GM12891 (cell line): ENCODE data around the gene RPP14.
"Not testable (repeated sequence)": the region's sequence is repeated elsewhere in the genome, so short reads cannot be mapped to it uniquely, and the experiment has no call there.

Experiments used
- DNase-seq: peaks from one replicate; pipeline ENCODE4 v3.0.0; 2011; ENCODE audit warnings: low spot score; ENCODE audit not compliant: insufficient read length
- FAIRE-seq: peaks from 2 replicates; lab custom pipeline; 2011; peaks lifted over from hg19 to GRCh38; lab: Jason Lieb, UNC
- PAX5 ChIP-seq: IDR thresholded peaks from 2 replicates; pipeline ENCODE4 v1.6.1; 2011; ENCODE audit warnings: low read length, moderate library complexity, mild to moderate bottlenecking; ENCODE audit not compliant: insufficient read depth, severe bottlenecking
- POLR2A ChIP-seq: IDR thresholded peaks from 2 replicates; pipeline ENCODE4 v1.6.1; 2011; ENCODE audit warnings: low read depth, low read length, control low read depth
- POLR2AphosphoS5 ChIP-seq: IDR thresholded peaks from 2 replicates; pipeline ENCODE4 v1.6.1; 2011; ENCODE audit warnings: low read depth, low read length, control low read depth
- POU2F2 ChIP-seq: IDR thresholded peaks from 2 replicates; pipeline ENCODE4 v1.6.1; 2011; ENCODE audit warnings: low read depth, mild to moderate bottlenecking, control low read depth, low read length, moderate library complexity
- SPI1 ChIP-seq: IDR thresholded peaks from 2 replicates; pipeline ENCODE4 v1.6.1; 2011; ENCODE audit warnings: low read depth, low read length, control low read depth
- TAF1 ChIP-seq: IDR thresholded peaks from 2 replicates; pipeline ENCODE4 v1.6.1; 2011; ENCODE audit warnings: low read depth, low read length, control low read depth

The RPP14 gene

GRCh38 chr3:58271901-58272501 is 34.0 kb upstream of the RPP14 start:
- FAIRE-seq: no peak
- no peak for DNase-seq
- TF ChIP-seq PAX5 (no peak), POU2F2 (no peak), POLR2AphosphoS5 (no peak), SPI1 (no peak), TAF1 (no peak), POLR2A (no peak)

DNA sequence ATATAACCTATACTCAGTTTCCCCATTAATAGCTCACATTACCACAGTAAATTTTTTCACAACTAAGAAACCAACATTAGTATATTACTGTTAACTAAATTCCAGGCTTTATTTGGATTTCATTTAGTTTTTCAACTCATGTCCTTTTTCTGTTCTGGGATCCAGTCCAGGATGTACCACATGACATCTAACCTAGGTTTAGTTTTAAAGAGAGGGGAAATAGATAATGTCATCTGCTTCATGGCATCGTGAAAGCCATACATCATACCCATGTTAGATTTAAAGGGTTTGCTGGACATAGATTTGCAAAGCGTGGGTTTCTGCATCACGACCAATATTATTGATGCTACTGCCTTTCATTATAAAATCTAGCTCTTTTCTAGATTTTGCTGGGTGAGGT is 33.2 kb upstream of the RPP14 start:
- FAIRE-seq: no peak
- TF ChIP-seq POU2F2 (no peak), SPI1 (no peak), PAX5 (no peak), POLR2AphosphoS5 (no peak), TAF1 (no peak), POLR2A (no peak)
- DNase-seq: no peak

DNA sequence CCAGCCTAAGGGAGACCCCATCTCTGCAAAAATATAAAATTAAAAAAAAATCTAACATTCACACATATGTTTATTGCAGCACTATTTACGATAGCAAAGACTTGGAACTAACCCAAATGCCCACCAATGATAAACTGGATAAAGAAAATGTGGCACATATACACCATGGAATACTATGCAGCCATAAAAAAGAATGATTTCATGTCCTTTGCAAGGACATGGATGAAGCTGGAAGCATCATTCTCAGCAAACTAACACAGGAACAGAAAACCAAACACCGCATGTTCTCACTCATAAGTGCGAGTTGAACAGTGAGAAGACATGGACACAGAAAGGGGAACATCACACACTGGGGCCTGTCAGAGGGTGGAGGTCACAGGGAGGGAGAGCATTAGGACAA is 32.7 kb upstream of the RPP14 start:
- not testable (repeated sequence) for DNase-seq, FAIRE-seq

DNA sequence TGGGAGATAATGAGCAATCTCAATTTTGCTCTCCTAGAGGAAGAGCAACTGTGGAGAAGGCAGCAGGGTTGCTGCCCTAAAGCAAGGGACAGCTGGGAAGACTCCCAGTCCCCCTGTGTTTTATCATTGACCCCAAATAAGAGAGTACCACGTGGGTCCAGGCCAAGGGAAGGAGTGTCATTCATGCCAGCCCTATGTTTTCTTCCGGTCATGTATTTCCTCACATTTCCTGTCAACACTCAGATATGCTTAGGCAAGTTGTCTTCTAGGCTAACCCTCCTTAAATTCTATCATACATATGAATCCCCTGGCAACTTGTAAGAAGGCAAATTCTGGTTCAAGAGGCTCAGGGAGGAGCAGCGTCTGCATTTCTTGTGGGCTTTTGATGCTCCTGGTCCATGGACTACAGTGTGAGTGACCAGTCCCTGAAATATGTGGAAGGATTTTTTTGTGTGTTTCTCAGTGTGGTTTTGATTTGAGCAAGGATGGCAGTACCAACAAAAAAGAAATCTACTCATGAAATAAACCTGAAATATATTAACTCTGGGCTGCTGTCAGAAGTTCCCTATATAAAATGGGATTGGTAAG is 31.9 kb upstream of the RPP14 start:
- FAIRE-seq: no peak
- DNase-seq: no peak
- TF ChIP-seq POU2F2 (no peak), PAX5 (no peak), SPI1 (no peak), POLR2A (no peak), POLR2AphosphoS5 (no peak), TAF1 (no peak)

- no peak for FAIRE-seq
Measured at GRCh38 chr3:58281069-58281468, 25.0 kb upstream of the RPP14 start.

GRCh38 chr3:58285334-58285733 is 20.7 kb upstream of the RPP14 start:
- DNase-seq: no peak
- no peak for TF ChIP-seq SPI1
- no peak for TF ChIP-seq POLR2AphosphoS5
- TF ChIP-seq POLR2A: no peak
- no peak for TF ChIP-seq POU2F2
- TF ChIP-seq PAX5: no peak
- no peak for TF ChIP-seq TAF1
- no peak for FAIRE-seq

More at GRCh38 chr3:58281069-58281468, 25.0 kb upstream of the RPP14 start:
- DNase-seq: no peak
- TF ChIP-seq POU2F2: no peak
- TF ChIP-seq POLR2A: no peak
- no peak for TF ChIP-seq SPI1
- TF ChIP-seq PAX5: no peak
- no peak for TF ChIP-seq TAF1
- TF ChIP-seq POLR2AphosphoS5: no peak

DNA sequence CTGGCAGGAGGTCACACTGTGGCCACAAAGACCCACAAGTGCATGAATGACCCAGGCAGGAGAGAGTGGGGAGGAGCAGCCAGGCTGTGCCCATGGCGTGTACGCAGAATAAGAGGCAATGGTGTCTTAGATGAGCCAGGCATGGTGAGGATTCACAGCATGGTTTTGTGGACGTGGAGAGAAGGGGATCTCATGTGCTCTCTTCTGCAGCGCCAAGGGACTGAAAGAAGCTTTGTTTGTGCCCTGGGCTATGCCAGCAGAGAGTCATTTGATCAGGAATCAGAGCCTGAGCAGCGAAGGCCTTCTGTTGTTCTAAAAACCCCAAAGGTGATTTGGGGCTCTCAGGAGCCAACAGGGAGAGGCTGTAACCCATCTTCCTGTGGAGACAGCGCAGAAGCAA is 18.7 kb upstream of the RPP14 start:
- DNase-seq (no peak), FAIRE-seq (no peak)
- TF ChIP-seq POLR2AphosphoS5: no peak
- TF ChIP-seq SPI1: no peak
- no peak for TF ChIP-seq POU2F2
- no peak for TF ChIP-seq POLR2A
- no peak for TF ChIP-seq PAX5

DNA sequence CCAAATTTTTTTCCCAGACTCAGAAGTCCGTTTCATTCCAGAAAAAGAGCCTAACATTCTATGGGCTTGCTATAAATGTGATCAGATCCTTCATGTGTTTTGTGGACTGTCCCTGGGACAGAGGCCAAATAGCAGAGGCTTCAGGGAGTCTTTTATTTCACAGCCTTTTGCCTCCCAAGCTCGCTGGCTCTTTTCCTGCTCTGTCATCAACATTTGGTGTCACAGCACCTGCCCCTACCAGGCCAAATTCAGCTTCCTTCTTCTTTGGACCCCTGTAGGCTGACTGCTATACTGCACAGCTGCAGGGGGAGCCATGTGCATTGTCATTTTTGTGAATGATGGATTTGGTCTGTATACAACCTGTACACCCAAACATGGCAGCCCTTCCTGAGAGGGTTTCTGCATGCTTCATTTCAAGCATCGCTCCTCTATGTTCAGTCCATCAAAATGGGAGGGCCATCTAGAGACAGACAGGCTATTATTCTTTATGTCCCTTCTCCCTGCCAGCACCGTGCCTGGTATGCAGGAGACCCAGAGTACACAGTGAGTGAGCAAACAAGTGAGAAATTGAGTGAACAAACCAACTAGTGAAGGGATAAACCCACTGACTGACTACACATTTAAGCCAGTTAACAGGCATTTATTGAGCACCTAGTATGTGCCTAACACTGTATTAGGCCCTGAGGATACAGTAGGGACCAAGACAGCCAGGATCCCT is 17.9 kb upstream of the RPP14 start:
- FAIRE-seq: no peak
- no peak for DNase-seq
- TF ChIP-seq POU2F2: no peak
- no peak for TF ChIP-seq POLR2AphosphoS5
- no peak for TF ChIP-seq TAF1
- no peak for TF ChIP-seq POLR2A
- TF ChIP-seq SPI1: no peak
- TF ChIP-seq PAX5: no peak

- not testable (repeated sequence) for DNase-seq, FAIRE-seq
Measured at GRCh38 chr3:58288964-58289613, 17.0 kb upstream of the RPP14 start.

DNA sequence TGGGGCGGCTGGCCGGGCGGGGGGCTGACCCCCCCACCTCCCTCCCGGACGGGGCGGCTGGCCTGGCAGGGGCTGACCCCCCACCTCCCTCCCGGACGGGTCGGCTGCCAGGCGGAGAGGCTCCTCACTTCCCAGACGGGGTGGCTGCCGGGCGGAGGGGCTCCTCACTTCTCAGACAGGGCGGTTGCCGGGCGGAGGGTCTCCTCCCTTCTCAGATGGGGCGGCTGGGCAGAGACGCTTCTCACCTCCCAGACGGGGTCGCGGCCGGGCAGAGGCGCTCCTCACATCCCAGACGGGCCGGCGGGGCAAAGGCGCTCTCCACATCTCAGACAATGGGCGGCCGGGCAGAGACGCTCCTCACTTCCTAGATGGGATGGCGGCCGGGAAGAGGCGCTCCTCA is 15.6 kb upstream of the RPP14 start:
- not testable (repeated sequence) for DNase-seq, FAIRE-seq
